ENCODE results near the gene SFXN3.

DNA sequence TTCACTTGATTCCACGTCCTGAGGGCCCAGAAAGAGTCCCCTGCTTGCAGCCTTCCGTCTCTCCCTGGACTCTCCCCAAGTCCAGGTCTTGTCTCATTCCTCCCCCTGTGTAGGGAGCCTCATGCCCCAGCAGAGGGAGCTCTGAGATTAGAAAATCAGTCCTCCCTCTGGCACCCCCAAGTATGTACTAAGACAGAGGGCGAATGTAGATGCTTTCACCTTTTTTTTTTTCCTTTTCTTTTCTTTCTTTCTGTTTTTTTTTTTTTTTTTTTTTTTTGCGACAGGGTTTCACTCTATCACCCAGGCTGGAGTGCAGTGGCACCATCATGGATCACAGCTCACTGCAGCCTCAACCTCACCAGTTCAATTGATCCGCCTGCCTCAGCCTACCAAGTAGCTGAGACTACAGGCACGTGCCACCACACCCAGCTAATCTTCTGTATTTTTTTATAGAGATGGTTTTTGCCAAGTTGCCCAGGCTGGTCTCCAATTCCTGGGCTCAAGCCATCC, 10.3 kb downstream of the SFXN3 start:
- TF ChIP-seq, protein P1, sequence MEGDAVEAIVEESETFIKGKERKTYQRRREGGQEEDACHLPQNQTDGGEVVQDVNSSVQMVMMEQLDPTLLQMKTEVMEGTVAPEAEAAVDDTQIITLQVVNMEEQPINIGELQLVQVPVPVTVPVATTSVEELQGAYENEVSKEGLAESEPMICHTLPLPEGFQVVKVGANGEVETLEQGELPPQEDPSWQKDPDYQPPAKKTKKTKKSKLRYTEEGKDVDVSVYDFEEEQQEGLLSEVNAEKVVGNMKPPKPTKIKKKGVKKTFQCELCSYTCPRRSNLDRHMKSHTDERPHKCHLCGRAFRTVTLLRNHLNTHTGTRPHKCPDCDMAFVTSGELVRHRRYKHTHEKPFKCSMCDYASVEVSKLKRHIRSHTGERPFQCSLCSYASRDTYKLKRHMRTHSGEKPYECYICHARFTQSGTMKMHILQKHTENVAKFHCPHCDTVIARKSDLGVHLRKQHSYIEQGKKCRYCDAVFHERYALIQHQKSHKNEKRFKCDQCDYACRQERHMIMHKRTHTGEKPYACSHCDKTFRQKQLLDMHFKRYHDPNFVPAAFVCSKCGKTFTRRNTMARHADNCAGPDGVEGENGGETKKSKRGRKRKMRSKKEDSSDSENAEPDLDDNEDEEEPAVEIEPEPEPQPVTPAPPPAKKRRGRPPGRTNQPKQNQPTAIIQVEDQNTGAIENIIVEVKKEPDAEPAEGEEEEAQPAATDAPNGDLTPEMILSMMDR (IDR thresholded peaks at IDR 0.05; ENCODE audit: low read length) = peak; percentile 85
- TF ChIP-seq EZH2 (optimal IDR thresholded peaks at IDR 0.05; ENCODE audit: low read depth, low read length) = no peak
